ENCODE data around the gene BICDL1.

The BICDL1 gene

GRCh38 chr12:120118321-120119061 is 129.5 kb downstream of the BICDL1 start:
- in situ Hi-C loops (cut with HindIII; ENCODE audit: low sequenced_read_pairs) = loop anchor here (10.0 kb wide), 1 partner anchor 74 kb away; no protein-coding TSS in a partner anchor

- in situ Hi-C loops (cut with HindIII; ENCODE audit: low sequenced_read_pairs) = loop anchor here (10.0 kb wide), 1 partner anchor 75 kb away; no protein-coding TSS in a partner anchor
Measured at GRCh38 chr12:120119271-120119973, 130.4 kb downstream of the BICDL1 start.

- in situ Hi-C loops (cut with HindIII; ENCODE audit: low sequenced_read_pairs) = no loop called here
Measured at GRCh38 chr12:120121343-120121742, 132.3 kb downstream of the BICDL1 start.

GRCh38 chr12:120121766-120122293 is 132.8 kb downstream of the BICDL1 start:
- in situ Hi-C loops (cut with HindIII; ENCODE audit: low sequenced_read_pairs) = no loop called here

- in situ Hi-C loops (cut with HindIII; ENCODE audit: low sequenced_read_pairs) = no loop called here
Measured at GRCh38 chr12:120125029-120125428, 136.0 kb downstream of the BICDL1 start.

- in situ Hi-C loops (cut with HindIII; ENCODE audit: low sequenced_read_pairs) = no loop called here
Measured at GRCh38 chr12:120125792-120126634, 137.0 kb downstream of the BICDL1 start.

- in situ Hi-C loops (cut with HindIII; ENCODE audit: low sequenced_read_pairs) = no loop called here
Measured at GRCh38 chr12:120126635-120127005, 137.6 kb downstream of the BICDL1 start.

- in situ Hi-C loops (cut with HindIII; ENCODE audit: low sequenced_read_pairs) = no loop called here
Measured at GRCh38 chr12:120130011-120130410, 141.0 kb downstream of the BICDL1 start.

- in situ Hi-C loops (cut with HindIII; ENCODE audit: low sequenced_read_pairs) = no loop called here
Measured at GRCh38 chr12:120131116-120131515, 142.1 kb downstream of the BICDL1 start.

GRCh38 chr12:120132054-120132836 is 143.2 kb downstream of the BICDL1 start:
- in situ Hi-C loops (cut with HindIII; ENCODE audit: low sequenced_read_pairs) = no loop called here

- in situ Hi-C loops (cut with HindIII; ENCODE audit: low sequenced_read_pairs) = no loop called here
Measured at GRCh38 chr12:120132863-120133385, 143.9 kb downstream of the BICDL1 start.

- in situ Hi-C loops (cut with HindIII; ENCODE audit: low sequenced_read_pairs) = no loop called here
Measured at GRCh38 chr12:120134307-120134980, 145.4 kb downstream of the BICDL1 start.

GRCh38 chr12:120136093-120136770 is 147.2 kb downstream of the BICDL1 start:
- in situ Hi-C loops (cut with HindIII; ENCODE audit: low sequenced_read_pairs) = no loop called here

- in situ Hi-C loops (cut with HindIII; ENCODE audit: low sequenced_read_pairs) = no loop called here
Measured at GRCh38 chr12:120137833-120138232, 148.8 kb downstream of the BICDL1 start.

- in situ Hi-C loops (cut with HindIII; ENCODE audit: low sequenced_read_pairs) = no loop called here
Measured at GRCh38 chr12:120138366-120138765, 149.3 kb downstream of the BICDL1 start.

GRCh38 chr12:120139958-120140357 is 150.9 kb downstream of the BICDL1 start:
- in situ Hi-C loops (cut with HindIII; ENCODE audit: low sequenced_read_pairs) = no loop called here

GRCh38 chr12:120140603-120141002 is 151.6 kb downstream of the BICDL1 start:
- in situ Hi-C loops (cut with HindIII; ENCODE audit: low sequenced_read_pairs) = no loop called here

- in situ Hi-C loops (cut with HindIII; ENCODE audit: low sequenced_read_pairs) = no loop called here
Measured at GRCh38 chr12:120141336-120141735, 152.3 kb downstream of the BICDL1 start.
